H1 (cell line): ENCODE results near the gene KIAA0586. TPM values are rescaled to one million over a fixed set of nuclear protein-coding genes. Genes with fewer than 3 reads are reported as not detected.

Experiments used
- CTCF ChIA-PET: fragments of 300-600 bp; sonication (Branson Sonifier 250); formaldehyde crosslinking; loops from one replicate; lab custom pipeline; 2021; ENCODE audit not compliant: partially characterized antibody; lab: Charles Lee
- POLR2A ChIA-PET: fragments of 300-600 bp; sonication (Branson Sonifier 250); formaldehyde crosslinking; loops from one replicate; lab custom pipeline; 2021; ENCODE audit warnings: inconsistent platforms; ENCODE audit not compliant: partially characterized antibody; lab: Charles Lee
- DNase-seq, 2 experiments: peaks; one replicate each; pipeline versions ENCODE4 v3.0.0 to v3.0.0-alpha.2; 2010 to 2022; ENCODE audit warnings: low spot score in 2 of 2, low read depth in 1 of 2, mixed read lengths in 1 of 2
- FAIRE-seq: peaks from 2 replicates; lab custom pipeline; 2011; peaks lifted over from hg19 to GRCh38; lab: Jason Lieb, UNC
- H2AFZ ChIP-seq: 2 replicates; pipeline ENCODE4 v1.8.1; 2012; ENCODE audit warnings: low read length, inconsistent platforms
- H2AK5ac ChIP-seq: 2 replicates; pipeline ENCODE4 v1.6.1; 2013; ENCODE audit warnings: low read depth, low read length
- H2BK120ac ChIP-seq: replicated peaks from 2 replicates; pipeline ENCODE3; 2013; ENCODE audit warnings: low read depth, low read length, inconsistent platforms
- H2BK12ac ChIP-seq: 2 replicates; pipeline ENCODE4 v1.6.1; 2013; ENCODE audit warnings: low read depth, low read length
- H2BK15ac ChIP-seq: 2 replicates; pipeline ENCODE4 v1.6.1; 2013; ENCODE audit warnings: low read length
- H2BK20ac ChIP-seq: 2 replicates; pipeline ENCODE4 v1.6.1; 2013; ENCODE audit warnings: low read length
- H2BK5ac ChIP-seq: 2 replicates; pipeline ENCODE4 v1.6.1; 2013; ENCODE audit warnings: low read depth, low read length
- H3K14ac ChIP-seq: 2 replicates; pipeline ENCODE4 v1.6.1; 2013; ENCODE audit warnings: inconsistent platforms; ENCODE audit not compliant: insufficient read length
- H3K18ac ChIP-seq: 2 replicates; pipeline ENCODE4 v1.6.1; 2013; ENCODE audit warnings: low read length; ENCODE audit errors: extremely low read depth
- H3K23ac ChIP-seq: 2 replicates; pipeline ENCODE4 v1.6.1; 2013; ENCODE audit warnings: inconsistent platforms; ENCODE audit not compliant: insufficient read length
- H3K23me2 ChIP-seq: 2 replicates; pipeline ENCODE4 v1.6.1; 2013; ENCODE audit warnings: low read depth, low read length
- H3K27ac ChIP-seq: 2 replicates; pipeline ENCODE4 v1.6.1; 2011; ENCODE audit warnings: low read depth, low read length, inconsistent platforms
- H3K27me3 ChIP-seq, 4 experiments: replicated peaks in 1 of 4; 1 replicate in 1 of 4; 2 replicates in 3 of 4; pipeline versions ENCODE4 v1.6.1 to v1.8.1; 2011 to 2013; ENCODE audit warnings: low read length in 3 of 4, mild to moderate bottlenecking in 3 of 4, inconsistent platforms in 2 of 4, mixed read lengths in 2 of 4, moderate library complexity in 1 of 4; ENCODE audit not compliant: control insufficient read depth in 3 of 4, insufficient read depth in 3 of 4; ENCODE audit errors: extremely low read depth in 1 of 4
- H3K36me3 ChIP-seq, 4 experiments: 2 replicates each; pipeline versions ENCODE4 v1.6.1 to v1.8.1; 2011 to 2013; ENCODE audit warnings: mild to moderate bottlenecking in 4 of 4, low read length in 3 of 4, moderate library complexity in 2 of 4, control low read depth in 1 of 4, inconsistent platforms in 1 of 4; ENCODE audit not compliant: insufficient read depth in 4 of 4, control insufficient read depth in 2 of 4
- H3K4ac ChIP-seq: replicated peaks from 2 replicates; pipeline ENCODE3; 2013; ENCODE audit warnings: low read length, low read depth, mixed read lengths, inconsistent platforms; ENCODE audit not compliant: insufficient read length
- H3K4me1 ChIP-seq, 4 experiments: replicated peaks in 1 of 4; 1 replicate in 1 of 4; 2 replicates in 3 of 4; pipeline versions ENCODE4 v1.6.1 to v1.8.1; 2011 to 2013; ENCODE audit warnings: low read length in 3 of 4, inconsistent platforms in 2 of 4, mixed read lengths in 1 of 4; ENCODE audit not compliant: insufficient read depth in 4 of 4, control insufficient read depth in 3 of 4
- H3K4me2 ChIP-seq, 2 experiments: 2 replicates each; pipeline versions ENCODE4 v1.6.1 to v1.8.1; 2011 to 2013; ENCODE audit warnings: low read depth in 2 of 2, low read length in 2 of 2, control low read depth in 1 of 2, inconsistent platforms in 1 of 2, mild to moderate bottlenecking in 1 of 2; ENCODE audit not compliant: insufficient read depth in 1 of 2
- H3K4me3 ChIP-seq, 4 experiments: fragments of 200-600, 300-600 bp in 1 of 4; sonication (generic), shearing (Covaris generic), sonication (Bioruptor Twin) in 1 of 4; 2 replicates each; pipeline versions ENCODE4 v1.5.1 to v1.8.1; 2011 to 2016; ENCODE audit warnings: low read length in 4 of 4, low read depth in 3 of 4, control low read depth in 2 of 4, inconsistent platforms in 2 of 4, mild to moderate bottlenecking in 2 of 4, mixed read lengths in 1 of 4, moderate library complexity in 1 of 4; ENCODE audit not compliant: insufficient read depth in 2 of 4; ENCODE audit errors: extremely low read depth in 1 of 4
- H3K56ac ChIP-seq: replicated peaks from 2 replicates; pipeline ENCODE3; 2013; ENCODE audit warnings: low read depth, mild to moderate bottlenecking, mixed read lengths, low read length, inconsistent platforms; ENCODE audit not compliant: insufficient read length
- H3K79me1 ChIP-seq: 2 replicates; pipeline ENCODE4 v1.6.1; 2013; ENCODE audit warnings: low read depth, low read length, control low read depth
- H3K79me2 ChIP-seq, 2 experiments: 2 replicates each; pipeline versions ENCODE4 v1.6.1 to v1.8.1; 2012 to 2013; ENCODE audit warnings: low read length in 2 of 2, mild to moderate bottlenecking in 2 of 2, inconsistent platforms in 1 of 2; ENCODE audit not compliant: insufficient read depth in 2 of 2, control insufficient read depth in 1 of 2
- H3K9ac ChIP-seq, 4 experiments: replicated peaks in 1 of 4; 1 replicate in 1 of 4; 2 replicates in 3 of 4; pipeline versions ENCODE4 v1.6.1 to v1.8.1; 2011 to 2013; ENCODE audit warnings: low read depth in 3 of 4, low read length in 3 of 4, control low read depth in 2 of 4, mild to moderate bottlenecking in 2 of 4, moderate library complexity in 2 of 4, inconsistent platforms in 1 of 4; ENCODE audit errors: extremely low read depth in 1 of 4
- H3K9me3 ChIP-seq, 2 experiments: 2 replicates each; pipeline versions ENCODE4 v1.6.1 to v1.8.1; 2012 to 2013; ENCODE audit warnings: mild to moderate bottlenecking in 2 of 2, moderate library complexity in 2 of 2, control low read depth in 1 of 2, inconsistent platforms in 1 of 2, low read depth in 1 of 2, low read length in 1 of 2, mixed read lengths in 1 of 2; ENCODE audit not compliant: insufficient read depth in 2 of 2
- H4K20me1 ChIP-seq, 2 experiments: replicated peaks in 1 of 2; 2 replicates each; pipeline versions ENCODE3 to v1.8.1; 2011 to 2013; ENCODE audit warnings: inconsistent platforms in 2 of 2, low read length in 2 of 2, mild to moderate bottlenecking in 1 of 2; ENCODE audit not compliant: insufficient read depth in 2 of 2, control insufficient read depth in 1 of 2
- H4K5ac ChIP-seq: 2 replicates; pipeline ENCODE4 v1.6.1; 2013; ENCODE audit warnings: low read length, low read depth, mixed read lengths, inconsistent platforms; ENCODE audit not compliant: insufficient read length
- H4K8ac ChIP-seq: 2 replicates; pipeline ENCODE4 v1.8.0; 2013; ENCODE audit warnings: mild to moderate bottlenecking, moderate library complexity, low read length, inconsistent platforms; ENCODE audit not compliant: insufficient read depth; ENCODE audit errors: extremely low read depth
- H4K91ac ChIP-seq: replicated peaks from 2 replicates; pipeline ENCODE3; 2013; ENCODE audit warnings: low read length, mixed read lengths, inconsistent platforms; ENCODE audit not compliant: insufficient read length
- CEBPB ChIP-seq: IDR thresholded peaks from 2 replicates; pipeline ENCODE4 v1.6.1; 2012; ENCODE audit warnings: low read depth, low read length
- SRF ChIP-seq: IDR thresholded peaks from 2 replicates; pipeline ENCODE4 v1.6.1; 2011; ENCODE audit warnings: mild to moderate bottlenecking, low read depth, low read length, moderate library complexity
- WGBS, 2 experiments: shearing (Covaris generic) in 1 of 2; methylation state at CpG; one replicate each; pipeline versions ENCODE4 v1.1.6 to v1.1.7; 2013 to 2015; ENCODE audit warnings: low lambda C conversion rate in 2 of 2, mixed read lengths in 2 of 2, inconsistent platforms in 1 of 2, low coverage in 1 of 2, missing lambda C conversion rate in 1 of 2; ENCODE audit not compliant: insufficient replicate concordance in 2 of 2, insufficient coverage in 1 of 2, insufficient read length in 1 of 2; ENCODE audit errors: extremely low coverage in 1 of 2, missing lambda C conversion rate in 1 of 2; 5-methylcytosine and 5-hydroxymethylcytosine counted together
- polyA plus RNA-seq, 7 experiments: library from polyadenylated mRNA; depleted of rRNA in 3 of 7; stranded (reverse) in 5 of 7; unstranded in 2 of 7; fragments of >200 nt in 5 of 7; fragments of 200-250 nt in 2 of 7; gene quantifications; 1 replicate in 5 of 7; 2 replicates in 1 of 7; 4 replicates in 1 of 7; pipeline versions ENCODE4 v1.2.1 to v1.2.3, GENCODE V29; 2011 to 2013; ENCODE audit warnings: missing spikeins in 2 of 7, mixed read lengths in 2 of 7
- total RNA-seq: library from RNA; stranded (reverse); fragmentation: NEBNext Ultra II Directional; extraction: Animal tissue kit (Norgen Biotek cat#: 25700); gene quantifications from 2 replicates; pipeline ENCODE4 v1.2.1, GENCODE V29; 2021

KIAA0586 gene
- total and polyA plus RNA-seq, 2 of the 8 experiments (the other 6 are each of a cell fraction or from before 2014, with no cell fraction given) = 7.2 to 24.8 TPM

- H3K18ac ChIP-seq = no peak overlapping the region
- H4K5ac ChIP-seq = no peak overlapping the region
- no peaks in the 10 kb centered on the region for H3K79me2 ChIP-seq
- FAIRE-seq = no peak
- CTCF ChIA-PET = interaction anchor here (1.3 kb wide), 1 partner anchor 27 kb away, joined by 6 read pairs; no protein-coding TSS in a partner anchor
- no peak for DNase-seq
- TF ChIP-seq CEBPB (peak; percentile 83), SRF (no peak)
- H2BK120ac ChIP-seq = no peak overlapping the region
- H3K36me3 ChIP-seq = no peaks in the 10 kb centered on the region
- H2BK12ac ChIP-seq = no peak overlapping the region
- H2BK5ac ChIP-seq = no peak overlapping the region
- no peak overlapping the region for H2BK20ac ChIP-seq
- H3K4me1 ChIP-seq = peaks cover 4 to 14% (median 7%) of the 10 kb centered on the region in 4 experiments; a peak in 6 of 7 replicates
- H4K20me1 ChIP-seq = no peaks in the 10 kb centered on the region
- H3K27ac ChIP-seq = no peak overlapping the region
- H3K14ac ChIP-seq = no peak overlapping the region
- H3K9me3 ChIP-seq = no peaks in the 10 kb centered on the region
- H3K4me3 ChIP-seq = no peak overlapping the region
- POLR2A ChIA-PET = interaction anchor here (0.9 kb wide), 1 partner anchor 11 kb away, joined by 3 read pairs; no protein-coding TSS in a partner anchor
- no peaks in the 10 kb centered on the region for H3K79me1 ChIP-seq
- H2BK15ac ChIP-seq = no peak overlapping the region
- peaks cover 0 to 9% (median 6%) of the 10 kb centered on the region in 4 experiments; a peak in 5 of 7 replicates for H3K27me3 ChIP-seq
- H3K23ac ChIP-seq = no peak overlapping the region
- H3K4ac ChIP-seq = no peak overlapping the region
- no peak overlapping the region for H2AFZ ChIP-seq
- H4K8ac ChIP-seq = no peak overlapping the region
- WGBS, 2 experiments = 74% methylated on average over 3 of the region's 3 CpGs; no CpG with 5 or more reads in 1 of the 2 experiments
- no peak overlapping the region for H3K4me2 ChIP-seq
- H2AK5ac ChIP-seq = no peak overlapping the region
- no peak overlapping the region for H3K56ac ChIP-seq
- no peak overlapping the region for H4K91ac ChIP-seq
- H3K23me2 ChIP-seq = peaks cover 7% of the 10 kb centered on the region; the same call in 1 of the 2 replicates
- no peak overlapping the region for H3K9ac ChIP-seq
Observed at GRCh38 chr14:58398895-58399294, 28.6 kb upstream of the KIAA0586 start.
